Natural killer cell (primary cell): Measurements from ENCODE around the gene NAV3. TPM values are rescaled to one million over a fixed set of nuclear protein-coding genes. Genes with fewer than 3 reads are reported as not detected.

Experiments
- ATAC-seq, 3 donors: fragments of 150-1000 bp in 2 of 3; fragments of 200-7000 bp in 1 of 3; cut with Tn5 transposase; 1 replicate in 1 of 3; 2 replicates in 2 of 3; pipeline ENCODE4 v1.10.0; 2021; ENCODE audit warnings: mild to moderate bottlenecking in 2 of 3, moderate library complexity in 2 of 3
- DNase-seq, 2 donors: peaks; one replicate each; pipeline versions ENCODE4 v3.0.0 to v3.0.0-alpha.2; 2013 to 2021; ENCODE audit warnings: mixed read lengths in 1 of 2
- H3K27ac ChIP-seq: one replicate; pipeline ENCODE4 v1.5.1; 2013; ENCODE audit warnings: mild to moderate bottlenecking, low read length
- H3K27me3 ChIP-seq: one replicate; pipeline ENCODE4 v1.6.1; 2013; ENCODE audit warnings: low read length; ENCODE audit not compliant: control insufficient read depth, insufficient read depth
- H3K36me3 ChIP-seq: one replicate; pipeline ENCODE4 v1.6.1; 2013; ENCODE audit warnings: low read length; ENCODE audit not compliant: control insufficient read depth, insufficient read depth
- H3K4me1 ChIP-seq: one replicate; pipeline ENCODE4 v1.6.1; 2013; ENCODE audit warnings: low read length; ENCODE audit not compliant: control insufficient read depth, insufficient read depth
- H3K4me3 ChIP-seq: one replicate; pipeline ENCODE4 v1.5.1; 2013; ENCODE audit warnings: low read length
- H3K9me3 ChIP-seq: one replicate; pipeline ENCODE4 v1.6.1; 2013; ENCODE audit warnings: low read length; ENCODE audit not compliant: control insufficient read depth, insufficient read depth
- H3K27ac Mint-ChIP-seq, 2 donors: one replicate each; pipeline ENCODE4 v1.8.0; 2022; ENCODE audit warnings: mild to moderate bottlenecking in 2 of 2, mixed read lengths in 2 of 2, moderate library complexity in 1 of 2
- H3K27me3 Mint-ChIP-seq, 2 donors: one replicate each; pipeline ENCODE4 v1.8.0; 2022; ENCODE audit warnings: low read depth in 2 of 2, mixed read lengths in 2 of 2
- H3K36me3 Mint-ChIP-seq: one replicate; pipeline ENCODE4 v1.8.0; 2022; ENCODE audit warnings: mixed read lengths
- H3K4me1 Mint-ChIP-seq, 2 donors: one replicate each; pipeline ENCODE4 v1.8.0; 2022; ENCODE audit warnings: mixed read lengths in 2 of 2
- H3K4me3 Mint-ChIP-seq: one replicate; pipeline ENCODE4 v1.8.0; 2022; ENCODE audit warnings: mild to moderate bottlenecking, moderate library complexity, mixed read lengths
- H3K9me3 Mint-ChIP-seq, 2 donors: one replicate each; pipeline ENCODE4 v1.8.0; 2022; ENCODE audit warnings: mixed read lengths in 2 of 2
- WGBS: methylation state at CpG from one replicate; pipeline ENCODE4 v1.1.7; 2013; ENCODE audit warnings: missing lambda C conversion rate; ENCODE audit not compliant: insufficient coverage; 5-methylcytosine and 5-hydroxymethylcytosine counted together
- intact Hi-C: fragments of 100-400 bp; cut with micrococcal nuclease; formaldehyde crosslinking; loops from one replicate; pipeline ENCODE4 v1.14.2; 2022
- total RNA-seq, 4 donors: library from RNA; stranded (reverse); fragments of 120-200 nt in 1 of 4; gene quantifications; one replicate each; pipeline versions ENCODE4 v1.2.3 to v1.2.4, GENCODE V29; 2013 to 2022
- TF ChIP-seq, protein P1 (sequence below): fragments of 200-600 bp; IDR thresholded peaks from one replicate; pipeline ENCODE4 v1.8.0; 2022; ENCODE audit warnings: antibody characterized with exemption

The NAV3 gene
- total RNA-seq, 3 donors from 2014 or later (not counting 1 experiment from before 2014, with no cell fraction given) = not detected

DNA sequence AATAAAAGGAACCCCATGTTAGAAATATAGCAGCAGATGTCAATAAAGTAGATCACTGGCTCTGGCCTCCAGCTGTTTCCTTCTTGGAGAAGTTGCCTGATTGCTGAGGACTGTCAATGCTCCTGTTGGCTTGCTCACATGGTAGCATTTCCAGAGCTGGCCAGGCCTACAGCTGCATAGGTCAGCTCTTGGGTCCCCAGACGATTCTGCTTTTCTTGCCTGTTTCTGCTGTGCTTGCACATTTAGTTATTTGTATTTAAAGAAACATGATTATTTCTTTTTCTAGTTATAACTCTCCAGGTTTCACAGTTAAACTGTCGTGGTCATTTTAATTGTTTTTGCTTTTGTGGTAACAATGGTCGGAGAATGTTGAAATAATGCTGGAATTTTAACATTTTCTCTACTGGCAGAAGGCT is 7.2 kb downstream of the NAV3 start:
- intact Hi-C loops = no loop called here
- DNase-seq (no peak), ATAC-seq (no peak)
- no peaks in the 10 kb centered on the region for H3K4me1 ChIP-seq
- H3K9me3 Mint-ChIP-seq = peaks cover 5 to 18% of the 10 kb centered on the region in 2 donors
- H3K36me3 Mint-ChIP-seq = no peaks in the 10 kb centered on the region
- H3K4me3 Mint-ChIP-seq = no peak overlapping the region
- no peaks in the 10 kb centered on the region for H3K4me1 Mint-ChIP-seq
- H3K27me3 Mint-ChIP-seq = no peaks in the 10 kb centered on the region
- WGBS = 0% methylated on average over 1 of the region's 3 CpGs
- no peaks in the 10 kb centered on the region for H3K36me3 ChIP-seq
- H3K27me3 ChIP-seq = no peaks in the 10 kb centered on the region
- H3K4me3 ChIP-seq = no peak overlapping the region
- TF ChIP-seq, protein P1, sequence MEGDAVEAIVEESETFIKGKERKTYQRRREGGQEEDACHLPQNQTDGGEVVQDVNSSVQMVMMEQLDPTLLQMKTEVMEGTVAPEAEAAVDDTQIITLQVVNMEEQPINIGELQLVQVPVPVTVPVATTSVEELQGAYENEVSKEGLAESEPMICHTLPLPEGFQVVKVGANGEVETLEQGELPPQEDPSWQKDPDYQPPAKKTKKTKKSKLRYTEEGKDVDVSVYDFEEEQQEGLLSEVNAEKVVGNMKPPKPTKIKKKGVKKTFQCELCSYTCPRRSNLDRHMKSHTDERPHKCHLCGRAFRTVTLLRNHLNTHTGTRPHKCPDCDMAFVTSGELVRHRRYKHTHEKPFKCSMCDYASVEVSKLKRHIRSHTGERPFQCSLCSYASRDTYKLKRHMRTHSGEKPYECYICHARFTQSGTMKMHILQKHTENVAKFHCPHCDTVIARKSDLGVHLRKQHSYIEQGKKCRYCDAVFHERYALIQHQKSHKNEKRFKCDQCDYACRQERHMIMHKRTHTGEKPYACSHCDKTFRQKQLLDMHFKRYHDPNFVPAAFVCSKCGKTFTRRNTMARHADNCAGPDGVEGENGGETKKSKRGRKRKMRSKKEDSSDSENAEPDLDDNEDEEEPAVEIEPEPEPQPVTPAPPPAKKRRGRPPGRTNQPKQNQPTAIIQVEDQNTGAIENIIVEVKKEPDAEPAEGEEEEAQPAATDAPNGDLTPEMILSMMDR = no peak
- peaks cover 9% of the 10 kb centered on the region for H3K9me3 ChIP-seq
- H3K27ac ChIP-seq = no peak overlapping the region
- no peak overlapping the region for H3K27ac Mint-ChIP-seq

DNA sequence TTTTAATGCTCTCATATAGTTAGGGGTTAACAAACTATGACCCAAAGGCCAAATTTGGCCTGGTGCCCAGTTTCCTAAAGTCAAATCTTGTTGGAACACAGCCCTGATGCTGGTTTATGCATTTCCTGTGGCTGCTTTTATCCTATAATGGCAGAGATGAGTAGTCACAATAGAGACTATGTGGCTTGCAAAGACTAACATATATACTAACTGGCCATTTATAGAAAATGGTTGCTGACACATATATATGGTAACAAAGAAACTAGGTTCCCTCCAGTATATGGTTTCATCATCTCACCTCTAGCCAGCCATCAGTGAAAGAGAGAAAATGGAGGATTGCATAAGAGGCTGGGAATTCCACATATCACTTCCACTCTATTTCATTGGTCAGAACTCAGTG is 10.8 kb downstream of the NAV3 start:
- Mint-ChIP-seq H3K36me3 (no peaks in the 10 kb centered on the region), H3K27ac (no peak overlapping the region), H3K4me3 (no peak overlapping the region), H3K4me1 (no peaks in the 10 kb centered on the region), H3K9me3 (peaks cover 7 to 16% of the 10 kb centered on the region in 2 donors), H3K27me3 (no peaks in the 10 kb centered on the region)
- H3K27ac ChIP-seq = no peak overlapping the region
- H3K27me3 ChIP-seq = no peaks in the 10 kb centered on the region
- H3K4me3 ChIP-seq = no peak overlapping the region
- TF ChIP-seq, protein P1 = no peak
- no peak for DNase-seq
- H3K9me3 ChIP-seq = peaks cover 3% of the 10 kb centered on the region
- ATAC-seq = no peak
- H3K36me3 ChIP-seq = no peaks in the 10 kb centered on the region
- no peaks in the 10 kb centered on the region for H3K4me1 ChIP-seq
- intact Hi-C loops = no loop called here

DNA sequence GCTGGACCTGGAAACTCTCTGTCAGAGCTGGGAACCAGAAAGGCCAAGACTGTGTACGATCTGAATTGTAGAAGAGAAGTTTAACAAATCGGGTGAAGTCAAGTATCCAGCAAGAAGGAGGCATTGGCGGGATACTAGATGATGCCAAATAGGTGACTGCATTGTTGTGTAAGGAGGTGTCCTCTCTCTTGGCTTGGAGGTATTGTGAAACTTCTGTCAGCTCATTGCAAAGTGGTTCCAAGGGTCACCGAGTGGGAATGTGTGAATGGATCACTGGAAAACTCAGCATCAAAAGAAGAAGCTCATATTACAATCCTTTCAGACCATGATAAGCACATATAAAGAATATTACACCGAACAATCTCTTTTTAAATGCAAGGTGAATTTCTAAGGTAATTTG is 11.7 kb downstream of the NAV3 start:
- H3K4me1 ChIP-seq = no peaks in the 10 kb centered on the region
- Mint-ChIP-seq H3K4me3 (no peak overlapping the region), H3K27ac (no peak overlapping the region), H3K4me1 (no peaks in the 10 kb centered on the region), H3K36me3 (peaks cover 8% of the 10 kb centered on the region), H3K9me3 (peaks cover 7 to 16% of the 10 kb centered on the region in 2 donors), H3K27me3 (no peaks in the 10 kb centered on the region)
- ATAC-seq (no peak), DNase-seq (no peak)
- 88% methylated on average over 3 of the region's 5 CpGs for WGBS
- H3K27me3 ChIP-seq = no peaks in the 10 kb centered on the region
- H3K9me3 ChIP-seq = peaks cover 3% of the 10 kb centered on the region
- intact Hi-C loops = no loop called here
- no peak overlapping the region for H3K4me3 ChIP-seq
- H3K27ac ChIP-seq = no peak overlapping the region
- no peaks in the 10 kb centered on the region for H3K36me3 ChIP-seq
- TF ChIP-seq, protein P1 = no peak

DNA sequence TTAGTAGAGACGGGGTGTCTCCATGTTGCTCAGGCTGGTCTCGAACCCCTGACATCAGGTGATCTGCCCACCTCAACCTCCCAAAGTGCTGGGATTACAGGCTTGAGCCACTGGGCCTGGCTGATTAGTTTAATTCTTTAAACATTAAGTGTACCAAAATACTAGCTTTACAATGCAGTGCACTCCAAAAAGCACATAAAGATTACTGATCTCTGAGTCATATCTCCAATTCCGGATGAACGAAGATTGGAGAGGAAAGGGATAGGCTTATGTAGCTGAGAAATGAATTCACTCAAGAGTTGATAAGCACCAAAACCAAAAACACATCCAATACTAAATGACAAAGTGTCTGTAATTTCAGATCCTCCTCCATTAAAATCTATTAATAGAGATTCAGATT is 15.1 kb downstream of the NAV3 start:
- Mint-ChIP-seq H3K27me3 (no peaks in the 10 kb centered on the region), H3K4me1 (no peaks in the 10 kb centered on the region), H3K9me3 (peaks cover 10 to 12% of the 10 kb centered on the region in 2 donors), H3K4me3 (no peak overlapping the region), H3K27ac (no peak overlapping the region), H3K36me3 (peaks cover 8% of the 10 kb centered on the region)
- Histone ChIP-seq H3K27ac (no peak overlapping the region), H3K4me1 (no peaks in the 10 kb centered on the region), H3K27me3 (no peaks in the 10 kb centered on the region), H3K36me3 (no peaks in the 10 kb centered on the region), H3K4me3 (no peak overlapping the region), H3K9me3 (peaks cover 2% of the 10 kb centered on the region)
- no peak for DNase-seq
- WGBS = 78% methylated on average over 2 of the region's 4 CpGs
- intact Hi-C loops = no loop called here
- TF ChIP-seq, protein P1 = no peak
- no peak for ATAC-seq
